Measurements from ENCODE around the gene FXYD6. TPM values are rescaled to one million over a fixed set of nuclear protein-coding genes. Genes with fewer than 3 reads are reported as not detected.

FXYD6 gene
- total RNA-seq, 1 donor from 2014 or later, result 95.6 TPM

GRCh38 chr11:117831661-117832415, 44.6 kb downstream of the FXYD6 start:
- H3K9me3 Mint-ChIP-seq, result no peaks in the 10 kb centered on the region
- TF ChIP-seq EZH2phosphoT487 (IDR thresholded peaks at IDR 0.05) (no peak), CTCF (IDR thresholded peaks at IDR 0.05) (no peak), EZH2 (IDR thresholded peaks at IDR 0.05) (no peak)
- no peak for DNase-seq (ENCODE audit: low spot score)
- no peaks in the 10 kb centered on the region for H3F3A ChIP-seq (ENCODE audit: low read depth)
- H3K9me3 ChIP-seq (ENCODE audit: low read depth), result no peaks in the 10 kb centered on the region
- H3K4me1 Mint-ChIP-seq, result peaks cover 17% of the 10 kb centered on the region
- H3K27me3 Mint-ChIP-seq (ENCODE audit: insufficient read depth, low read depth), result peaks cover 8% of the 10 kb centered on the region
- H3K79me2 ChIP-seq (ENCODE audit: low read depth), result no peaks in the 10 kb centered on the region
- no peak overlapping the region for H2AFZ ChIP-seq (replicated peaks)
- no peak overlapping the region for H3K4me3 ChIP-seq
- H3K36me3 ChIP-seq, result no peaks in the 10 kb centered on the region
- H3K4me2 ChIP-seq, result no peak overlapping the region
- H3K4me3 Mint-ChIP-seq, result peak overlapping the region; percentile 48
- no peak overlapping the region for H3K9ac ChIP-seq
- peaks cover 4% of the 10 kb centered on the region for H3K36me3 Mint-ChIP-seq
- no peak overlapping the region for H3K27ac Mint-ChIP-seq
- peaks cover 9% of the 10 kb centered on the region for H3K4me1 ChIP-seq
- H4K20me1 ChIP-seq (ENCODE audit: low read depth), result no peaks in the 10 kb centered on the region
- no peak overlapping the region for H3K27ac ChIP-seq
- H3K27me3 ChIP-seq, result no peaks in the 10 kb centered on the region

GRCh38 chr11:117830674-117831351, 45.6 kb downstream of the FXYD6 start:
- H4K20me1 ChIP-seq (ENCODE audit: low read depth), result no peaks in the 10 kb centered on the region
- DNase-seq (ENCODE audit: low spot score), result no peak
- peaks cover 9% of the 10 kb centered on the region for H3K4me1 ChIP-seq
- Mint-ChIP-seq H3K36me3 (peaks cover 4% of the 10 kb centered on the region), H3K9me3 (no peaks in the 10 kb centered on the region), H3K27me3 (ENCODE audit: insufficient read depth, low read depth) (peaks cover 9% of the 10 kb centered on the region), H3K4me1 (peaks cover 15% of the 10 kb centered on the region), H3K27ac (no peak overlapping the region), H3K4me3 (no peak overlapping the region)
- H3F3A ChIP-seq (ENCODE audit: low read depth), result no peaks in the 10 kb centered on the region
- no peaks in the 10 kb centered on the region for H3K36me3 ChIP-seq
- no peak overlapping the region for H2AFZ ChIP-seq (replicated peaks)
- H3K27ac ChIP-seq, result no peak overlapping the region
- H3K27me3 ChIP-seq, result no peaks in the 10 kb centered on the region
- H3K9me3 ChIP-seq (ENCODE audit: low read depth), result no peaks in the 10 kb centered on the region
- H3K79me2 ChIP-seq (ENCODE audit: low read depth), result no peaks in the 10 kb centered on the region
- H3K9ac ChIP-seq, result no peak overlapping the region
- H3K4me2 ChIP-seq, result no peak overlapping the region
- no peak overlapping the region for H3K4me3 ChIP-seq
- TF ChIP-seq EZH2 (IDR thresholded peaks at IDR 0.05) (no peak), EZH2phosphoT487 (IDR thresholded peaks at IDR 0.05) (no peak), CTCF (IDR thresholded peaks at IDR 0.05) (no peak)

- Histone ChIP-seq H3K79me2 (ENCODE audit: low read depth) (no peaks in the 10 kb centered on the region), H3K27ac (no peak overlapping the region), H3K36me3 (no peaks in the 10 kb centered on the region), H3K4me3 (no peak overlapping the region), H4K20me1 (ENCODE audit: low read depth) (no peaks in the 10 kb centered on the region), H3K4me1 (peaks cover 9% of the 10 kb centered on the region), H3K4me2 (no peak overlapping the region), H3K9me3 (ENCODE audit: low read depth) (no peaks in the 10 kb centered on the region), H3F3A (ENCODE audit: low read depth) (no peaks in the 10 kb centered on the region), H2AFZ (replicated peaks) (no peak overlapping the region), H3K27me3 (no peaks in the 10 kb centered on the region), H3K9ac (no peak overlapping the region)
- peaks cover 7% of the 10 kb centered on the region for H3K27me3 Mint-ChIP-seq (ENCODE audit: insufficient read depth, low read depth)
- H3K36me3 Mint-ChIP-seq, result peaks cover 4% of the 10 kb centered on the region
- H3K4me1 Mint-ChIP-seq, result peaks cover 15% of the 10 kb centered on the region
- no peak overlapping the region for H3K27ac Mint-ChIP-seq
- TF ChIP-seq EZH2phosphoT487 (IDR thresholded peaks at IDR 0.05) (no peak), EZH2 (IDR thresholded peaks at IDR 0.05) (no peak), CTCF (IDR thresholded peaks at IDR 0.05) (no peak)
- no peak overlapping the region for H3K4me3 Mint-ChIP-seq
- no peak for DNase-seq (ENCODE audit: low spot score)
- H3K9me3 Mint-ChIP-seq, result no peaks in the 10 kb centered on the region
These were observed 46.4 kb downstream of the FXYD6 start for GRCh38 chr11:117830072-117830471.

Data from neural progenitor cell (in vitro differentiated cells).